NCI-H69 (cell line): ENCODE measurements around the gene MEF2B.
A peak's percentile ranks its signal among the peaks of the same experiment; 100 is the strongest.
"Not testable (repeated sequence)": the region's sequence is repeated elsewhere in the genome, so short reads cannot be mapped to it uniquely, and the experiment has no call there.

Experiments
- DNase-seq: peaks from one replicate; lab custom pipeline; 2025; lab: John Stamatoyannopoulos, UW

MEF2B gene

DNA sequence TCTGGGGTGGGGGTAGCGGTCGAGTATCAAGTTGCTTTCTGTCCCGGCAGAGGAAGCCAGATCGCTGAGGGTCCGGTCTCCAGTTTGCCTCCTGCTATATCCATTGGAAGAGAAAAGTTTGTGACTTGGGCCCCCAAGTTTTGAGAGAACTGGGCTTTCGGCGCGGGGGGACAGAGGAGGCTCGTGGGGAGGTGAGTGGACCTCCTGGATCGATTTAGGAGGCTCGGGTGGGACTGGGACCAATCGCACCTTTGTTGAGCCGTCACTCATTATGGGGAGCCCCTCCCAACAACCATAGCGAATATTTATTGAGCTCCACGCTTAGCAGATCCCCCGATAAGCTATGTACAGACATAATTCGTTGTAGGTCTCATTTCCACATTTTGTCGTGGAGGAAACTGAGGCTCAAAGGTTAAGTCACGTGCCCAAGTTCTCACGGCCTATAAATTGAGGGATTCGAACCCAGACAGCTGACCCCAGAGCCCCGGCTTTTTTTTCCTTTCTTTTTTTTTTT, 22.9 kb upstream of the MEF2B start:
- no peak for DNase-seq

DNA sequence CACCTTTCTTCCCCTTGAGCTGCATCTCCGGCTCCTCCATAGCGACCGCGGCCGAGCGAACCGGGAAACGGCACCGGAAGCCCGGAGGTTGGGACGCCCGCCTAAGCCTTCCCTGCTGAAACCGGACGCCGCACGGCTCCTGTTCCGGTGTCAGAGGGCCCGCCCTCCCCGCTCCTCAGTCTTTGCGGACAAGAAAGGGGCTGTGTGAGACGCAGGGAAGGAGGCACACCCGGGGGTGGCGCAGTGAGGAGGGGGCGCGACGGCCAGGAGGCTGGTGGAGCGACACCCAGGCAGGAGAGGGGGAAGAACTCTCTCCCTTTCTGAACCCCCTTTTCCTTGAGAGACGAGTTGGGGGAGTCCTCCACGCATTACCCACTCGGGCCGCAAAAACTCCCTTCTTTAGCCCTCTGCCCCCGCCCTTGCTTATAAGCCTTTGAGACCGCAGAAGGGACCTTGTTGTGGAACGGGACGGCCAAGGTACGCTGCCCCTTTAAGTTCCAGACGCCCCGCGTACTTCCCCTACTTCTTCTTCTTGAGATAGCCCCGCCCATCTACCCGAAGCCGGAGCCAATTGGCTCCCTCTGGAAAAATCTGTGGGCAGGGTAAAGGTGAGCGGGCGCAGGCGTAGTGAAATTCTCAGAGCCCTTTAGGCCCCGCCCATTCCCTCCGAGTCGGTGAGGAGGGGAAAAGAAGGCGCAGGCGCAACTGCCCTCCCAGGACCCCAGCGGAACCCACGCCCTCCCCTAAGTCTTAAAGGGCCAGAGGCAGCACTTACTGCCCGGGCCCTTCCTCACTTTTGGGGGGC, 22.2 kb upstream of the MEF2B start, which contains the start of the genes BORCS8 and RFXANK:
Gene BORCS8, minus strand, starts transcription at position 75 of the 805 bp plus-strand sequence. Its CDS starts 35 bp downstream, at position 40.
Gene RFXANK, plus strand, starts transcription at position 181 of the 805 bp plus-strand sequence. CDS start 1,689 bp downstream, outside the sequence.
- DNase-seq: peak; percentile 100

DNA sequence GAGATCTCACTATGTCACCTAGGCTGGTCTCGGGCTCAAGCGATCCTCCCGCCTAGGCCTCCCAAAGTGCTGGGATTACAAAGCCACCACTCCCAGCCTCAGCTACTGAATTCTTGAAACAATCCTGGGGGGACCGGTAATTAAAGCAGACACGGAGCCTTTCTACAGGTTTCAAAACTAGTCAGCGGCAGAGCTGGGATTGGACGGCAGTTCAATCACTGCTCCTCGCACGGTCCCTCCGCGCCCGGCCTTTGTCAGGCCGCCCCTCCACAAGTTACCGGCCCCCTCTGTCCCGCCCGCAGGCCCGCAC, 21.7 kb upstream of the MEF2B start:
- no peak for DNase-seq

DNA sequence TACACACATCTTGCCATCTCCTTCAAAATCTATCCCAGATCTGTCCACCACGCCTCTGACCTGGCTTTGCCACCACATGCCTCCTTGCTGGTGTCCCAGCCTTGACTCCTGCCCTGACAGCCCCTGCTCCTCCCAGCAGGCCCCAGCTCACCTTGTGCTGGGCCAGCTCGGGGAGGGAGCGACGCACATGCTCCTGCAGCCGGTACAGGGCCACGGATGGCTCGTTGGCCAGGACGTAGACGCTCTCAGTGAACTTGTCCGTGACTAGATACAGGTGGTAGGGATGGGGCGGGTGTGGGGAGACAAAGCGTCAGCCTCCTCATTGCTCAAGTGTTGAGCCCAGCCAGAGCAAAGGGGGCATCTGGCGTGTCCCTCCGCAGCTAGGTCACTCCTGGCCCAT, 16.7 kb upstream of the MEF2B start:
- DNase-seq: no peak

- DNase-seq: peak; percentile 85
Measured at GRCh38 chr19:19185853-19186740, 16.0 kb upstream of the MEF2B start.

GRCh38 chr19:19181488-19181998, 11.5 kb upstream of the MEF2B start:
- no peak for DNase-seq

DNA sequence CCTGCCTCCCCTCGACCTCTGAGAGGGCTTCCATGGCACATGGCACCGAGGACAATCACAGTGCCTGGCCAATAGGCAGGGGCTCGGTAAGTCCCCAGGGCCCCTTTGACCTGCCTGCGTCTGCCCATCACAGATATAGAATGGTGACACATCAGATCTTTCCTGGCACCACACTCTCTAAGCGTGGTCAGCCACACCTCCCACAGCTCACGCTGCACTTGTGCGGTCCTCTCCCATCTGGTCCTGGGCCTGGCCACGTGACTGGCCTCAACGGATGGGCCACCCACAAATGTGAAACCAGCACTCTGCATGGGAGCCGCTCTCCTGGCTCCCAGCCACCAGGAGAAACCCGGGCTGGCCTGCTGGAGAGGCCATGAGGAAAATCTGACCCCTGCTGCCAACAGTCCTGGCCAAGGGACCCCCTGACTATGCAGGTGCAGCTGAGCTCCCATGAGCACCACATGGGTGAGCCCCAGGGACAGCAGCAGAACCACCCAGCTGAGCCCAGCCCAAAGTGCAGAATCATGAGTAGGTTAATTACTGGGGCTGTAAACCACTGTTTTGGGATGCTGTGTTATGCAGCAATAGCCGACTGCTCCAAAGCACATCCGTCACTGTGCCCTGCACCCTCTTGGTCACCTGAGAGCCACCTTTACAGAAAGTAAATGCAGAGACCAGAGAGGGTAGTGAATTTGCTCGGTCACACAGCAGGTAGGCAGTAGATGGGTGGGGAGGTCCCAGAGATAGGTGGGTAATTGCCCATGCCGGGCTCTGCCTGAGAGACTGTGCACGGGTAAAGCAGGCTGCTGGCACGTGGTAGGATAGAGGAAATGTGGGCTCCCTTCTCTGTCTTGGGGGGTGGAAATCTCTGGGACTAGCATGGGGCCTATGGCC, 9.7 kb upstream of the MEF2B start:
- DNase-seq: no peak

- no peak for DNase-seq
Measured at GRCh38 chr19:19176950-19177349, 6.9 kb upstream of the MEF2B start.

- DNase-seq: not testable (repeated sequence)
Measured at GRCh38 chr19:19173243-19173642, 3.2 kb upstream of the MEF2B start.

DNA sequence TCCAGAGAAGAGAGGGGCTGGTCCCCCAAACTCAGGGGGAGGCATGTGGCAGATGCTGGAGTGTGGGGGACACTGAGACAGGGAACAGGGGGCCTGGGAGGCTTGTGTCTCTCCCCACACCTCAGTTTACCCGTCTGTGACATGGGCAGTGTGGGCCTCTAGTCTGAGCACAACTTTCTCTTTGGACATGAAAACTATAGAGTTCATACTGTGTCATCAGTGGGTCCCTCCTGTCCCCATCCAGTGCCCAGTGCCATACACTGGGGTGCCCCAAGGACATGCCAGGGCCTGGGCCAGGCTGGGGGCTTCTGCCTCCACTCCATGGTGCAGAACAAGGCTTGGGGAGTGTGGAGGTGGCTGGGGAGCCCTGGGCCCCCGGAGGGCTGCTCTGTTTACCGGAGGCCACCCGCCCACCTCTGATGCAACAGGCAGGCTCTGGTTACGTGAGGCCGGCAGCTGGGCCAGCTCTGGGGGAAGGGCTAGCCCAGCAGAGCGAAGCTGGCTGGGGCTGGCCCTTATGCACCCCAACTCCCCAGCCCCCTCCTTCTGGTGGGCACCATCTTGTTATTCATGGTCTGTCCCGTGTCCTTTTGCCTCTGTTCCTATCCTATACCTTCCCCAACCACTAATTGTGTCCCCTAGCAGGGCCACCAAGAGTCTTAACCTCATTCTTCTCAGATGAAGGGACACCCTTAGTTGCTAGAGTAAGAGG, 1.9 kb upstream of the MEF2B start:
- peak; percentile 37 for DNase-seq

DNA sequence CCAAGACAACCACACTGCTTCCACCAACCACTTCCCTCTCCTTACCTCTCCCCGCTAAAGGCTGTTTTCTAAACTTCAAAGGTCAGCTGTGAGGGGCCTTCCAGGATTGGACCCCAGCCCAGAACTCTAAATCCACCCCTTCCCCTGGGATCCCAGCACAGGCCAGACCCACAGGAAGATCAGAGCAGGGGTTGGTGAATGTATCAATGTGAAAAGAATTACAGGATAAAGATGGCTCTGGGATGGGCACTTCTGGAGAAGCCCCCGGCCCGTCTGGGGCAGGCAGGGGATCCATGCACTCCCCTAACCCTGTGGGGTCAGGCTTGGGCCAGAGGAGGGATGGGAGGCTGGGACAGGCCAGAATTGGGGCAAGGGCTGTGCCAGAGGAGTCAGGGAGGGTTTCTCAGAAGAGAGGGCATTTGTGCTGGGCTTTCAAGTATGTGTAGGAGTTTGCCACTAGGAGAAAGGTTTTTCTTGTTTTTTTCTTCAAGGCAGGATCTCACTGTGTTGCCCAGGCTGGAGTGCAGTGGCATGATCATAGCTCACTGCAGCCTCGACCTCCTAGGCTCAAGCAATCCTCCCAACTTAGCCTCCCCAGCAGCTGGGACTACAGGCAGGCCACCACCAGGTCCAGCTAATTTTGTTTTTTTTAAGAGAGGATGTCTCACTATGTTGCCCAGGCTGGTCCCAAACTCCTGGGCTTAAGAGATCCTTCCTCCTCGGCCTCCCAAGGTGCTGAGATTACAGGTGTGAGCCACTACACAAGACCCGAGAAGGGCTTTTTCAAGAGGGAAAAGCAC, 1.0 kb upstream of the MEF2B start:
- DNase-seq: no peak

DNA sequence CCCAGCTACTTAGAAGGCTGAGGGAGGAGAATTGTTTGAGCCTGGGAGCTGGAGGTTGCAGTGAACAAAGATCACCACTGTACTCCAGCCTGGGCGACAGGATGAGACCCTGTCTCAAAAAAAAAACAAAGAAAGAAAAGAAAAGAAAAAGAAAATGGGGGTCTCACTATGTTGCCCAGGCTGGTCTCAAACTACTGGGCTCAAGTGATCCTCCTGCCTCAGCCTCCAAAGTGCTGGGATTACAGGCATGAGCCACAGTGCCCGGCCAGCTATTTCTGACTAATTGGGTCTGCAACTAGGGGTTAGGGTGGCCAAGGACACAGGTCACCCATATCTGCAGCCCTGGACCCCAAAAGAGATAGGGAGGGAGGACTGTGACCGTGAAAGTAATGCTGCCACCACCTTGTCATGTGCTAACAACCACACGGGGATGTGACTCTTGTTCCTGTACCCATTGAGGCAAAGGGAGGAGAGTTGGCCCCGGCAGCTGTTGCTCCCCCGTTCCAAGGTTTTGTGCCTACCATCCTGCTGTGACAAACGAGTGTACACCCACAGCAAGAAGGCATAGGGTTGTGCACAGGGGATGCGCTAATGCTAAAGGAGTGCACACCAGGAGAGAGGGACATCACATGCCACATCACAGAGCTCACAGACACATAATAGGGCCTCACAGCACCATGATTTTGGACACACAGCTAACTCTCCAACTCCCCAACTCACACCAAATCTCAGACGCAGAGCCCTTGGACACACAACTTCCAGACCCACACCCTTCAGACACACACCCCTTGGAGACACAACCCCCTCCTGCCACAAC, 619 bp downstream of the MEF2B start:
- DNase-seq: no peak

DNA sequence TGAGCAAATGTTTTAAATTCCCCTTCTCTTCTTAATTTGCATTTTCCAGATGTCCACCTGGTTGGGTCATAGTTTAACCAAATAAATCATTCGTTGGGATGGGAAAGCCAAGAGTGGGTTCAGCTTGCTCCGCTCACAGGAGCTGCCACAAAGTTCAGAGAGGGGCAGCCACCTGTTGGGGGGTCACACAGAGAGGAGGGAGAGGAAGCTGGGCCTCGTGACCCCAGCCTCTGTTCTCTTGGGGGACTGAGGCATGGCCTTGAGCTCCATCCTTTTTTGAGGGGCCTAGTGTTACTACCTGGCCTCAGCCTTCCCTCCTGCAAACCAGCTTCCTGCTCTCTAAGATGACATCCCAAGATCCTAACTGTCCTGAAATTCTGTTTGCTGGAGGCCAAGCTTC, 2.5 kb downstream of the MEF2B start:
- DNase-seq: no peak

- DNase-seq: no peak
Measured at GRCh38 chr19:19165396-19165795, 4.7 kb downstream of the MEF2B start.

DNA sequence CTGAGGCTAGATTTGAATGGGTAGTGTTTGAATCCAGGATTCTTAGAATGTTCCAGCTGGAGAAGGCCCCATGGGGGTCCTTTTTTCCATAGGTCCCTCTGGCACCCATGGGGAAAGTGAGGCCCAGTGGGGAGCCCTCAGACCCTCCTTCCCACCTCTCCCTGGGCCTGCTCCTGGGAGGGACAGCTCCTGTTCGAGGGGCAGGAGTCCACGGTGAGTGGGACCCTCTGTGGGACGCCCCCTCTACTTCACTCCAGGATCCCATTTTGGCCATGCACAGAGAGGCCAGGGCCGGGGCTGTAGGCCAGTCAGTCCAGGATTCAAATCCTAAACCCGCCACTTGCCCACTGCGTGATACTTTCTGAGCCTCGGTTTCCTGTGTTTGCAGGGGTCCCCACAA, 7.6 kb downstream of the MEF2B start:
- DNase-seq: no peak

GRCh38 chr19:19160461-19161035, 9.5 kb downstream of the MEF2B start:
- DNase-seq: no peak

DNA sequence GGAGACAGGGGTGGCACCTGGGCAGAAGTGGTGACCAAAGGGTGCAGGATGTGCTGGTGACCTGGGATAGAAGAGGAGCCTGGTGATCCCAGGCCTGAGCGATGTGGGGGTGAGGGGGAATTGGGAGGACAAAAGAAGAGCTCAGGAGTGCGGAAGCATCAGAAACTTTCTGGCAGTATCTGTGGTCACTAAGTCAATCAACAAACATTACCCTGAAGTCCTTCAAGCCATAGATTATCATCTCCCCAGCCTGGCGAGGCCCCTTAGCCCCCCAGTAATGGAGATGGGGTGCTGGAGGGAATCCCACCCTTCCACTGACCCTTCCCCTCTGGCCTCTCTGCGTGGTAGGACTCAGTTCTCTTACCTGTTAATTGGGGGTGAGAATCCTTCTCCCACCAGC, 10.5 kb downstream of the MEF2B start:
- no peak for DNase-seq

- DNase-seq: no peak
Measured at GRCh38 chr19:19157808-19158207, 12.3 kb downstream of the MEF2B start.
